Neuronal stem cell (in vitro differentiated cells): ENCODE data around the gene ENPP1.
"Not testable (repeated sequence)": the region's sequence is repeated elsewhere in the genome, so short reads cannot be mapped to it uniquely, and the experiment has no call there.

Experiments
- DNase-seq: peaks from one replicate; pipeline ENCODE4 v3.0.0-alpha.2; 2013; ENCODE audit warnings: low spot score
- H2AFZ ChIP-seq: one replicate; pipeline ENCODE4 v1.6.1; 2013; ENCODE audit warnings: mild to moderate bottlenecking, low read length, inconsistent platforms
- H2AK5ac ChIP-seq: 2 replicates; pipeline ENCODE4 v1.6.1; 2013; ENCODE audit warnings: low read depth, mild to moderate bottlenecking, inconsistent platforms, low read length, moderate library complexity, mixed read lengths
- H2BK120ac ChIP-seq: 2 replicates; pipeline ENCODE4 v1.6.1; 2013; ENCODE audit warnings: low read depth, mild to moderate bottlenecking, inconsistent platforms, low read length, moderate library complexity, mixed read lengths
- H2BK12ac ChIP-seq: one replicate; pipeline ENCODE4 v1.6.1; 2013; ENCODE audit warnings: low read length, inconsistent platforms
- H2BK15ac ChIP-seq: 2 replicates; pipeline ENCODE4 v1.6.1; 2013; ENCODE audit warnings: mild to moderate bottlenecking, low read length, inconsistent platforms, mixed read lengths
- H2BK5ac ChIP-seq: one replicate; pipeline ENCODE4 v1.6.1; 2013; ENCODE audit warnings: inconsistent platforms, mild to moderate bottlenecking, low read length, moderate library complexity
- H3K14ac ChIP-seq: one replicate; pipeline ENCODE4 v1.6.1; 2013; ENCODE audit warnings: low read length, inconsistent platforms
- H3K18ac ChIP-seq: 2 replicates; pipeline ENCODE4 v1.6.1; 2013; ENCODE audit warnings: low read length, inconsistent platforms
- H3K23ac ChIP-seq: 2 replicates; pipeline ENCODE4 v1.6.1; 2013; ENCODE audit warnings: low read depth, mild to moderate bottlenecking, mixed read lengths, low read length, inconsistent platforms; ENCODE audit not compliant: poor library complexity
- H3K27ac ChIP-seq: replicated peaks from 3 replicates; pipeline ENCODE4 v1.5.1; 2013; ENCODE audit warnings: low read length, inconsistent platforms
- H3K27me3 ChIP-seq, 3 experiments: 2 replicates each; pipeline ENCODE4 v1.6.1; 2013; ENCODE audit warnings: low read length in 3 of 3, mild to moderate bottlenecking in 2 of 3, inconsistent platforms in 1 of 3, low read depth in 1 of 3, mixed read lengths in 1 of 3, moderate library complexity in 1 of 3; ENCODE audit not compliant: control insufficient read depth in 3 of 3, insufficient read depth in 3 of 3
- H3K36me3 ChIP-seq, 2 donors: replicated peaks in 1 of 2; 2 replicates each; pipeline ENCODE4 v1.6.1; 2013; ENCODE audit warnings: low read length in 2 of 2; ENCODE audit not compliant: control insufficient read depth in 2 of 2, insufficient read depth in 2 of 2
- H3K4ac ChIP-seq: 2 replicates; pipeline ENCODE4 v1.6.1; 2013; ENCODE audit warnings: inconsistent platforms, mild to moderate bottlenecking, low read length, moderate library complexity
- H3K4me1 ChIP-seq, 2 donors: 1 replicate in 1 of 2; 2 replicates in 1 of 2; pipeline ENCODE4 v1.6.1; 2013; ENCODE audit warnings: low read length in 2 of 2, low read depth in 1 of 2; ENCODE audit not compliant: control insufficient read depth in 2 of 2, insufficient read depth in 1 of 2
- H3K4me2 ChIP-seq: one replicate; pipeline ENCODE4 v1.6.1; 2013; ENCODE audit warnings: mild to moderate bottlenecking, low read length, inconsistent platforms; ENCODE audit not compliant: insufficient read depth, poor library complexity, severe bottlenecking
- H3K4me3 ChIP-seq, 2 donors: 2 replicates each; pipeline ENCODE4 v1.5.1; 2013; ENCODE audit warnings: low read length in 2 of 2, mild to moderate bottlenecking in 2 of 2, inconsistent platforms in 1 of 2, moderate library complexity in 1 of 2
- H3K79me1 ChIP-seq: one replicate; pipeline ENCODE4 v1.6.1; 2013; ENCODE audit warnings: low read depth, mild to moderate bottlenecking, inconsistent platforms, low read length, moderate library complexity
- H3K9ac ChIP-seq: one replicate; pipeline ENCODE4 v1.6.1; 2013; ENCODE audit warnings: mild to moderate bottlenecking, low read depth, low read length, inconsistent platforms; ENCODE audit not compliant: poor library complexity
- H3K9me3 ChIP-seq, 2 donors: replicated peaks in 1 of 2; 2 replicates each; pipeline versions ENCODE3 to v1.6.1; 2013; ENCODE audit warnings: low read length in 2 of 2, mild to moderate bottlenecking in 2 of 2, inconsistent platforms in 1 of 2, low read depth in 1 of 2, mixed read lengths in 1 of 2, moderate library complexity in 1 of 2; ENCODE audit not compliant: control insufficient read depth in 2 of 2, insufficient read depth in 1 of 2
- H4K8ac ChIP-seq: one replicate; pipeline ENCODE4 v1.6.1; 2013; ENCODE audit warnings: low read depth, mild to moderate bottlenecking, inconsistent platforms, low read length, moderate library complexity
- H4K91ac ChIP-seq: one replicate; pipeline ENCODE4 v1.6.1; 2013; ENCODE audit warnings: low read length, low read depth, mild to moderate bottlenecking, inconsistent platforms; ENCODE audit not compliant: poor library complexity
- WGBS, 2 donors: extraction: QIAGEN DNeasy Blood & Tissue Kit; methylation state at CpG; one replicate each; pipeline ENCODE4 v1.1.7; 2013; ENCODE audit warnings: missing lambda C conversion rate in 2 of 2, mixed read lengths in 1 of 2; ENCODE audit not compliant: insufficient read length in 2 of 2, insufficient replicate concordance in 1 of 2; ENCODE audit errors: extremely low coverage in 2 of 2; 5-methylcytosine and 5-hydroxymethylcytosine counted together

ENPP1 gene

GRCh38 chr6:131852200-131852599 is 44.4 kb downstream of the ENPP1 start:
- H4K8ac ChIP-seq = no peak overlapping the region
- H3K14ac ChIP-seq = no peak overlapping the region
- no peak overlapping the region for H2BK5ac ChIP-seq
- H4K91ac ChIP-seq = no peak overlapping the region
- no peak overlapping the region for H3K23ac ChIP-seq
- H3K9me3 ChIP-seq = no peaks in the 10 kb centered on the region
- no peak overlapping the region for H2BK15ac ChIP-seq
- H2AFZ ChIP-seq = no peak overlapping the region
- no peak overlapping the region for H3K27ac ChIP-seq
- H3K4ac ChIP-seq = no peak overlapping the region
- no peak overlapping the region for H3K4me2 ChIP-seq
- H3K18ac ChIP-seq = no peak overlapping the region
- no peaks in the 10 kb centered on the region for H3K27me3 ChIP-seq
- DNase-seq = no peak
- no peak overlapping the region for H2AK5ac ChIP-seq
- no peaks in the 10 kb centered on the region for H3K79me1 ChIP-seq
- H2BK120ac ChIP-seq = no peak overlapping the region
- no peak overlapping the region for H3K4me3 ChIP-seq
- no peaks in the 10 kb centered on the region for H3K4me1 ChIP-seq
- H2BK12ac ChIP-seq = no peak overlapping the region
- H3K9ac ChIP-seq = no peak overlapping the region
- peaks cover 0 to 2% of the 10 kb centered on the region in 2 donors for H3K36me3 ChIP-seq

GRCh38 chr6:131854803-131855202 is 47.0 kb downstream of the ENPP1 start:
- Histone ChIP-seq H2AK5ac (no peak overlapping the region), H3K4me1 (peaks cover 0 to 2% of the 10 kb centered on the region in 2 donors), H3K18ac (no peak overlapping the region), H3K9me3 (no peaks in the 10 kb centered on the region), H3K79me1 (no peaks in the 10 kb centered on the region), H3K23ac (no peak overlapping the region), H2BK15ac (no peak overlapping the region), H3K4me2 (no peak overlapping the region), H2AFZ (no peak overlapping the region), H3K36me3 (peaks cover 0 to 2% of the 10 kb centered on the region in 2 donors), H2BK120ac (no peak overlapping the region), H3K4ac (no peak overlapping the region), H3K27me3 (no peaks in the 10 kb centered on the region), H3K4me3 (no peak overlapping the region), H2BK5ac (no peak overlapping the region), H3K27ac (no peak overlapping the region), H4K91ac (no peak overlapping the region), H2BK12ac (no peak overlapping the region), H4K8ac (no peak overlapping the region), H3K14ac (no peak overlapping the region), H3K9ac (no peak overlapping the region)
- no peak for DNase-seq
- no CpG with 5 or more reads among the region's 2 CpGs for WGBS, 2 donors

GRCh38 chr6:131858765-131859415 is 51.1 kb downstream of the ENPP1 start:
- no peak overlapping the region for H2BK120ac ChIP-seq
- no peak for DNase-seq
- no peak overlapping the region for H4K91ac ChIP-seq
- H3K4me1 ChIP-seq = peaks cover 0 to 2% of the 10 kb centered on the region in 2 donors
- H3K27me3 ChIP-seq = no peaks in the 10 kb centered on the region
- H3K79me1 ChIP-seq = no peaks in the 10 kb centered on the region
- no peak overlapping the region for H2BK5ac ChIP-seq
- H3K9ac ChIP-seq = no peak overlapping the region
- no peaks in the 10 kb centered on the region for H3K9me3 ChIP-seq
- no peak overlapping the region for H3K4me2 ChIP-seq
- H3K27ac ChIP-seq = no peak overlapping the region
- H3K14ac ChIP-seq = no peak overlapping the region
- H2BK12ac ChIP-seq = no peak overlapping the region
- no peak overlapping the region for H3K4me3 ChIP-seq
- H3K4ac ChIP-seq = no peak overlapping the region
- no peak overlapping the region for H2BK15ac ChIP-seq
- no peak overlapping the region for H3K23ac ChIP-seq
- no CpG with 5 or more reads among the region's 2 CpGs for WGBS, 2 donors
- peak overlapping the region; percentile 2 for H2AFZ ChIP-seq
- H2AK5ac ChIP-seq = no peak overlapping the region
- H4K8ac ChIP-seq = no peak overlapping the region
- no peak overlapping the region for H3K18ac ChIP-seq
- H3K36me3 ChIP-seq = no peaks in the 10 kb centered on the region

GRCh38 chr6:131859658-131860057 is 51.8 kb downstream of the ENPP1 start:
- H2AK5ac ChIP-seq, H4K91ac ChIP-seq, DNase-seq, H3K4me1 ChIP-seq, H2BK120ac ChIP-seq, H2BK5ac ChIP-seq, H3K27me3 ChIP-seq, H3K4ac ChIP-seq, H3K9me3 ChIP-seq, H2BK12ac ChIP-seq, H3K9ac ChIP-seq, H3K27ac ChIP-seq, H3K4me2 ChIP-seq, H3K4me3 ChIP-seq, H3K14ac ChIP-seq, H3K36me3 ChIP-seq, H4K8ac ChIP-seq, H3K23ac ChIP-seq, H3K18ac ChIP-seq, H2BK15ac ChIP-seq, H3K79me1 ChIP-seq: not testable (repeated sequence)
- H2AFZ ChIP-seq = peak overlapping the region; percentile 32
- no CpG with 5 or more reads among the region's 5 CpGs for WGBS, 2 donors
